OCI-M2 (cell line): ENCODE data around the gene CAPZB.

Experiments
- DNase-seq: peaks from one replicate; lab custom pipeline; 2025; ENCODE audit not compliant: unreplicated experiment; lab: John Stamatoyannopoulos, UW

The CAPZB gene

GRCh38 chr1:19409477-19410341 lies 75.6 kb downstream of the CAPZB start:
- no peak for DNase-seq

- DNase-seq = peak; percentile 23
These were observed 77.7 kb downstream of the CAPZB start for GRCh38 chr1:19407494-19408096.

GRCh38 chr1:19406680-19407079 lies 78.7 kb downstream of the CAPZB start:
- no peak for DNase-seq

GRCh38 chr1:19405761-19406487 lies 79.4 kb downstream of the CAPZB start:
- DNase-seq = no peak

- no peak for DNase-seq
These were observed 80.1 kb downstream of the CAPZB start for GRCh38 chr1:19405195-19405760.

GRCh38 chr1:19404748-19405147 lies 80.6 kb downstream of the CAPZB start:
- DNase-seq = no peak

GRCh38 chr1:19403256-19403655 lies 82.1 kb downstream of the CAPZB start:
- no peak for DNase-seq

GRCh38 chr1:19402031-19402813 lies 83.1 kb downstream of the CAPZB start:
- no peak for DNase-seq

- no peak for DNase-seq
These were observed 83.8 kb downstream of the CAPZB start for GRCh38 chr1:19401535-19401889.

- DNase-seq = no peak
These were observed 84.3 kb downstream of the CAPZB start for GRCh38 chr1:19400875-19401534.

- DNase-seq = no peak
These were observed 85.1 kb downstream of the CAPZB start for GRCh38 chr1:19400192-19400611.

- DNase-seq = no peak
These were observed 87.0 kb downstream of the CAPZB start for GRCh38 chr1:19398309-19398760.

GRCh38 chr1:19397217-19397945 lies 88.0 kb downstream of the CAPZB start:
- DNase-seq = no peak

- DNase-seq = no peak
These were observed 89.1 kb downstream of the CAPZB start for GRCh38 chr1:19396280-19396679.

GRCh38 chr1:19395678-19396192 lies 89.6 kb downstream of the CAPZB start:
- DNase-seq = no peak

GRCh38 chr1:19393046-19393445 lies 92.3 kb downstream of the CAPZB start:
- DNase-seq = no peak

GRCh38 chr1:19392221-19392620 lies 93.1 kb downstream of the CAPZB start:
- DNase-seq = no peak

- no peak for DNase-seq
These were observed 93.8 kb downstream of the CAPZB start for GRCh38 chr1:19391596-19391981.

- DNase-seq = no peak
These were observed 94.3 kb downstream of the CAPZB start for GRCh38 chr1:19390901-19391595.
